Measurements from ENCODE around the gene TEKTIP1.
A peak's percentile ranks its signal among the peaks of the same experiment; 100 is the strongest.
"Not testable (repeated sequence)": the region's sequence is repeated elsewhere in the genome, so short reads cannot be mapped to it uniquely, and the experiment has no call there.

TEKTIP1 gene

DNA sequence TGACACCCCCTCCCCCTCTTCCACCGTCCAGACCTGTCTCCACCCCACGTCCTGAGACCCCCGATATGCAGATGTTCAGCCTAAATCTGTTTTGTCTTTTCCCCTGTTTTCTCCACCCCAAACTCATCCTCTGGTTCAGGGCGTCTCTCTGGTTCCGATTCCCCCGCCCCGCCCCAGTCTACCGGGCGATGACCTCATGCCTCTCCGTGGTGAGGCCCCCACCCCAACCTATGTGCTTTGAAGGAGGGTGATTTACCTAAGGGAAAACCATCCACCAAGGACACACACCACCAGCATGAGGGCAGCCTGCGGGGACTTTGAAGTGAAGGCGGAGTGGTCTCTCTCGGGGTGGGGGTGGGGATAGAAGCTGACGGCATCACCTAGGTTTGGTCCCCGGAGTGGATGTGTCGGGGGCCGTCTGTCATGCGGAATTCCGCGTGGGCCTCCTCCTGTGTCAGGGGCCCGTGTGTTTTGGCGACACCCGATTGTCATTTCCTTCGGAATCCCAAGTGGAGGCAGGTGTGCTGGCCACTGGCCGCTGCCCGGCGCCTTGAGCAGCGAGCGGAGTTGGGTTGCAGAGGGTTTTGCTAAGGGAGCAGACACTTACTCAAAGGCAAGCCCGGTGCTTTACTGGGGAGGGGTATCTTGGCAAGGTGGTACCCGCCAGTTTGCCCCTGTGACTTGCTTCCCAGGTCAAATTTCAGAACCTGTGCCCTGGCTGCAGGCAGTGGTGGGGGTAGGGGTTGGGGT, 31.4 kb upstream of the TEKTIP1 start:
- peak; percentile 58 for DNase-seq (ENCODE audit: low spot score)

DNA sequence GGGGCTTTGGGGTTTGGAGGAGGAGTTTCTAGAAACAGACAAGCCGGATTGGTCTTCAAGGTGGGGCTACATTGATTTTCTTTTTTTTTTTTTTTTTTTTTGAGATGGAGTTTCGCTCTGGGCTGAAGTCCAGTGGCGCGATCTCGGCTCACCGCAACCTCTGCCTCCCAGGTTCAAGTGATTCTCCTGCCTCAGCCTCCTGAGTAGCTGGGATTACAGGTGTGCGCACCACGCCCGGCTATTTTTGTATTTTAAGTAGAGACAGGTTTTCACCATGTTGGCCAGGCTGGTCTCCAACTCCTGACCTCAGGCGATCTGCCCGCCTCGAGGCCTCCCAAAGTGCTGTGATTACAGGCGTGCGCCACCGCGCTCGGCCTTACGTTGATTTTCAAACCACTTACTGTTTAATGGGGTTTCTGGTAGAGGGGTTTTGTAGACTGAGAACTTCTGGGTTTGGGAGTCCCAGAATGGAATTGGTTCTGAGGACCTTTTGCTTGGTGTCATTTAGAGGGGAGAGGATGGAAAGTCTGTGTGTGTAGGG, 30.8 kb upstream of the TEKTIP1 start:
- DNase-seq (ENCODE audit: low spot score) = not testable (repeated sequence)

DNA sequence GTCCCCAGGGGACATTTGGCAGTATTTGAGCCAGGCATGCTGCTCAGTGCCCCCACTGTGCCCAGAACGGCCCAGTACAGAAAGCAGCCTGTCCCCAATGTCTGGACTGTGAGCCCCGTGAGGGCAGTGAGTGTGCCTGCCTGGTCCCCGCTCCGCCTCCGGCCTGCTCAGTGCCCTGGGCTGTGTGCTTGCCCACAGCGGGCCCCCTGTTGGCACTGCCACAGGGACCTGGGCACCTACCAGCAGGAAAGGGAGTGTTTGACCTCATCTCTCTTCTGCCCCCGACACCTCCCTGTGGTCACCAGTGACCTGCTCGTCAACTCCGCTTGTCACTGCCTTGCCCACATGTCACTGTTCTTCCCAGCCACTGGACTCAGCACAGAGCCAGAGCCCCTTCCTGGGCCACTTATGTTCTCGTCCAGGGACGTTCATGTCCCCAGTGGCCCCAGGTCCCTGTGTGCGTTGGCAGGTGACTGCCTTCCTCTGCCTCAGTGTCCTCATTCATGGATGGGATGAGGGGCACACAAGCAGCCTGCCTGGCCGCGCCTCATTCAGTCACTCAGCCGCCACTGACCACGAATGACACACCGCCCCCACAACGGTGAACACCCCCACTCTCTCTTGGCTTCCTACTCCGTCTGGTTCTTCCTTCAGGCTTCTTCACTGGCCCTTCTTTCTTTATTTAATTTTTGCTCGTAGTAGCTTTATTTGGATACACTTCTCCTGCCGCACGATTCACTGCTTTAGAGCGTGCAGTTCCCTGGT, 30.0 kb upstream of the TEKTIP1 start:
- no peak for DNase-seq (ENCODE audit: low spot score)

DNA sequence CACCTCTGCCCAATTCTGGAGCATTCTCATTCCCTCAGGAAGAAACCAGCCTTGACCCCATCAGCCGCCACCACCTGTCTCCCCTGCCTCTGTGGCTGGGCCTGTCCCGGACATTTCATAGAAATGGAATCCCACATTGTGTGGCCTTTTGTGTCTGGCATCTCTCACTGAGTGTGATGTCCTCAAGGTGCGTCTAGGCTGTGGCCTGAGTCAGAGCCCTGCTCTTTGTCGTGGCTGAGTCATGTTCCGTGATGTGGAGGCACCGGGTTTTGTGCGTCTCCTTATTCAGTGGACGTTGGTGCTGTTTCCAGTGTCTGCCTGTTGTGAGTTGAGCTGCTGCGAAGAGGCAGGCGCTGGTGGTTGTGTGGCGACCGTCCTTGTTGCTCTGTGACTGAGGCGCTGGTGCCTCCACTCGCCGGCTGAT, 29.4 kb upstream of the TEKTIP1 start:
- peak; percentile 7 for DNase-seq (ENCODE audit: low spot score)

DNA sequence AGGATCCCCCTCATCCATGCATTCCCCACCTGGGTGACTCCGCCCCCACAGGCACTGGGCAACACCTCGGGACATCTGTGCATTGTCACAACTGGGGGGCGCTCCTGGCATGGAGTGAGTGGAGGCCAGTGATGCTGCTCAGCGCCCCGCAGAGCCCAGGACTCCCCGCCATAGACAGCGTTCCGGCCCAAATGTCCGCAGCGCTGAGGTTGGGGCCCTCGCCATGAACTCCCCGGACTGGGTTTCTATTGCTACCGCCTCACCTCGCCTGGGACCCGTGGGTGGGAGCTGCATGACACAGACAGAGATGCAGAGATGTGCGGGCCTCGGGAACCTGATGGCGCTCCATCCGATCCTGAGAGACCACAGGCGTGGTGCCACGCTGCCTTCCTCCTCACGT, 28.2 kb upstream of the TEKTIP1 start:
- DNase-seq (ENCODE audit: low spot score) = no peak

DNA sequence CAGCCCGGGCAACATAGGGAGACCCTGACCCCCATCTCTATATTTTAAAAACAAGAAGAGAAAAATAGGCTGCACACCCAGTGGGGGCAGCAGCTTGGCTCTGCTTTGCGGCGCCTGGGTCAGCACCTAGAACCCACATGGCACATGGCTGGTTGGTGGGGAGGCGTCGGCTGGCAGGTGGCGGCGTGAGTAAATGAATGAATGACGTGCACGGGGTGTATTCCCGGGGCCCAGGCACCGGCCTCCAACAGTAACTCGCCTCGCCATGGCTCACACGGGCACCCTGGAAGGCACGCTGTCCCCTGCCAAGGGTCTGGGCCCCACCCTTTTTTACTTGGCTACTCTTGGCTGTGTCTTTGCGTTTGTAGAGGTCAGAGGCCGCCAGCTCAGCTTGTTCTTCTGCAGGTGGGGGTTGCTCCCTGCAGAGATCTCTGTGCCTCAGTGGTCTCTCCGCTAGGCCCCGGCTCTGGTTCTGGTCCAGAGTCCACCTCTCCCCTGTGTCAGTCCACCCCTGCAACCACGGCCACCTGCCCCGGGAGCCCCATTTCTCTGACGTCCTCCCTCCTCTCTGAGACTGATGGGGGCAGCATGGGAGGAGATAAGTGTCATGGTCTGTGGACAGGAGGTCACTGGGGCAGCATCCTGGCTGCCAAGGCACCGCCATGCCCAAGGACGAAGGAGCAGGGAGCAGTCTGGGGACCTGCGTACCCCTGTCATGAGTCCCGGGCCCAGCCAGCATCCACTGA, 27.3 kb upstream of the TEKTIP1 start:
- no peak for DNase-seq (ENCODE audit: low spot score)

DNA sequence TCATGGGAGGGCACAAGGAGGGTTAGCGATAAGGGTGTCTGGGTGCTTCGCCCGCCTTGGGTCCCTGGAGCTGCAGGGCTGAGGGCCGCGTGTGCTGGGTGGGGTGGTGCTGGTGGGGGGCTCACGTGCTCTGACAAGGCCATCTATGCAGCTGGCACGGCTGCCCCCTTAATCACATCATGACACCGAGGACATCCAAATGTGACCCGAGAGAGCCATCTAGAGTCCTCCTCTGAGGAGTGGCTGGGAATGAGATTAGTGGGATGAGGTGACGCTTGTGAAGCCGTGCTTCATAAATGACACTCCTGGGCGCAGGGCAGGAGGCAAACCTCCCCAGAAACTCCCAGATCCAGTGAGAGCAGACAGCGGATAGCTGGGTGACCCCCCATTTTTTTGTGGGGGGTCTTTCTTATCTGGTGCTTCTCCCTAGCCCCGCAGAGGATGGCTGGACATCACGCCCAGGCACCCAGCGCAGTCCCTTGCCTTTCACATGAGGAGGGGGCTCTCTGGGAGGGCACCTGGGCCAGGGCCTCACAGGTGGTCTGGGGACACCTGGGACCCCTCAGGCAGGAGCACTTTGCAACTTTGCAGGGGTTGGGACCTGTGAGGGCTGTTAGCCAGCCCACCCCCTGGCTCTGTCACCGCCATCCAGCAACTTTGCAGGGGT, 26.3 kb upstream of the TEKTIP1 start:
- DNase-seq (ENCODE audit: low spot score) = no peak

DNA sequence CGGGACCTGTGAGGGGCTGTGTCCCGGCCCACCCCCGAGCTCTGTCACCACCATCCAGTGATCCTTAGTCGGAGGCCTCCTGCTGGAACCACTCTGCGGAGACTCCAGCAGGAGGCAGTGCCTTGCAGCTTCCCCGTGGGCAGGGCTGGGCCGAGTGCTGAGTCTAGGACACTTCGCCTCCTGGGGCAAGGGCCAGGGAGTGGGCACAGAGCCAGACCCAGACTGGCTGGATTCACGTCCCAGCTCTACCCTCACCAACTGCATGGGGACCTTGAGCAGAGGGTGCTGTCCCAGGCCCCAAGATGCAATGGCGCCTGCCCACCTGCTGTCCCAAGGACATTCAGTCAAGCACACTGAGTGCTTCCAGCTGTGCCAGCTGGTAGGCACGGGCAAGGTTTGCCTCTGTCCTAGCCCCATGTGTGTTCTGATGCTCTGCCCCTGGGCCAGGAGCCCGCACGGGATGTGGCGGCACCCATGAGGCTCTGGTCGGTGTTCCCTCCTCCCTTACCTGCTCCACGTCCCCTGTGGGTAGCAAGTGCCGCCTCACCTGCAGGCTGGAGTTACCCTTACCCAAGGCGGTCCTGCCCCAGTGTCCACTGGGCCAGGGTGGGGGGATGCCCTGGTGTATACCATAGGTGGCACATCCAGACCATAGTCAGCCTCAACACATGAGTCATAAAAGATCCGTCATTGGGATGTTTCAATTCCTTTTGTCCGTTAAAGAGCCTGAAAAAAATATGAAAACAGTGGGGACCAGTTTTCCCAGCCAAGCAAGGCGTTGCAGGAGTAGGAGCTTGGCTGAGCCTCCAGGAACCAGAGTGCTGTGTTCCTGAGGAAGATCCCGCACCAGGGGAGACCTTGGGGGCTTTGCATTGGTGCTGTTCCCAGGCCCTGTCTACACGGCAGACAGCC, 25.5 kb upstream of the TEKTIP1 start:
- DNase-seq (ENCODE audit: low spot score) = no peak

DNA sequence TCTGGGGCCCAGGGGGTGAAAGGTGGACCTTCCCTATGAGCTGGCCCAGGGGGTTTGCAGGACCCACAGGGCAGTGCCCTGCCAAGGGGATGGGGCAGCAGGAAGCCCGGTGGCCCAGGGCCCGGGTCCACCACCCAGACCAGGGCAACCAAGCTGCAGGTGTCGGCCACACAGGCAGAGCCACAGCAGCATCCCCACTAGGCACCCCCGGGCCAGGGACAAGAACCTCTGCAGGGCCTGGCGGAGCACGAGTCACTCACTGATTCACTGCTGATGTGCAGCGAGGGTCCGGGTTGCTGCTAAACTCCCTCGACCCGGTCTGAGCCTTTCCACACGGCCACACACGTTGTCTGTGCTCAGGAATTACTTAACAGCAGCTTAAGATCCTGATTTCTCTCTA, 24.0 kb upstream of the TEKTIP1 start:
- no peak for DNase-seq (ENCODE audit: low spot score)

DNA sequence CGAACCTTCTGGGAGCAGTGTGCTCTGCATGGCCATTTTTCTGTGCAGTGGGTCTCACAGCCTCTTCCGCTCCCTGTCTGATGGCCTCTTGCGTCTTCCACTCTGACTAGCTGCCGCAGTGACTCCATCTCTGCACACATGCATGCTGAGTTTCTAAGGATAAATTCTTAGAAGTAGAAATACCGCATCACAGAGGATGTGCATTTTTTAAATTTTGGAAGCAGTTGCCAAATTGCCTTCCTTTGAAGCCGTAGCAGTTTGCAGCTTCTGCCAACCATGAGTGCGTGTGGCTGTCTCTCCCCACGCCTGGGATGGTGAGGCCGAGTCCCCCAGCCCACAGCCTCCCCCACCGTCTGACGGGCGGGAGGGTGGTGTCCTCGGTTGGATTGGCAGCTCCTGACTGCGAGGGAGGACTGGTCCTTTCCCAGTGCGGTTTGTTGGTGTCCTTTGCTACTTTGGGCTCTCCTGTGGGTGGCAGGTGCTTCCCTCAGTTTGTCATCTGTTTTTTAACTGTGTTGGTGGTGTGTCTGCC, 23.0 kb upstream of the TEKTIP1 start:
- DNase-seq (ENCODE audit: low spot score) = no peak

DNA sequence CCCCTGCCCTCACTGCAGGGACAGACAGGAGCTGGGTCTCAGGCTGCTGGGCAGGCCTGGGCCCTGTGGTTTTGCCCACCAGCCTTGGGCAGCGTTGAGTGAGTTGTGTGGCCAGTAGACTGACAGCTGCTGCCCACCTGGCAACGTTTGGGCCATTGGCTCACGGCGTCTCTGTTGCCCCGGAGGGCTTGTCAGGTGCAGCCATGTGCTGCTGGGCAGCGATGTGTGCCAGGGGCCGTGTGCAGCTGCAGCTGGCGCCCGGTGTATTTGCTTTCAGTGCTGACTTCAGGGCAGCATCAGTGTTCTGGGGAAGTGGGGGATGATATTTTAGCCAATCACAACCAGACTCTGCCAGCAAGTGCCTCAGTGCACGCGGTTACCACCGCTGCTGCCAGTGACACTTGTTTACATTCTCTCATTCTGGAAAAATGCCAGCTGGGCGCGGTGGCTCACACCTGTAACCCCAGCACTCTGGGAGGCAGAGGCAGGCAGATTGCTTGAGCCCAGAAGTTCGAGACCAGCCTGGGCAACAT, 22.2 kb upstream of the TEKTIP1 start:
- DNase-seq (ENCODE audit: low spot score) = peak; percentile 65

DNA sequence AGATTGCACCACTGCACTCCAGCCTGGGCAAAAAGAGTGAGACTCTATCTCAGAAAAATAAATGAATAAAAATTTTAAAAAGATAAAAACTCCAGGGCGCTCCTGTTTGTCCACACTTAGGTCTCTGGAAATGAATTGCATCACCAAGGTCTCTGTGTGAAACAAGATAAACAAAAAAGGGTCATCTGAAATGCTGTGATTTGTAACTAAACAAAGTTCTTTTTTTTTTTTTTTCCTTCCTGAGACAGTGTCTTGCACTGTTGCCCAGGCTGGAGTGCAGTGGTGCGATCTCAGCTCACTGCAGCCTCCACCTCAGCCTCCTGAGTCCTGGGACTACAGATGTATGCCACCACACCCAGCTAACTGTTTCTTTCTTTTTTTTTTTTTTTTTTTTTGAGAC, 21.3 kb upstream of the TEKTIP1 start:
- no peak for DNase-seq (ENCODE audit: low spot score)

DNA sequence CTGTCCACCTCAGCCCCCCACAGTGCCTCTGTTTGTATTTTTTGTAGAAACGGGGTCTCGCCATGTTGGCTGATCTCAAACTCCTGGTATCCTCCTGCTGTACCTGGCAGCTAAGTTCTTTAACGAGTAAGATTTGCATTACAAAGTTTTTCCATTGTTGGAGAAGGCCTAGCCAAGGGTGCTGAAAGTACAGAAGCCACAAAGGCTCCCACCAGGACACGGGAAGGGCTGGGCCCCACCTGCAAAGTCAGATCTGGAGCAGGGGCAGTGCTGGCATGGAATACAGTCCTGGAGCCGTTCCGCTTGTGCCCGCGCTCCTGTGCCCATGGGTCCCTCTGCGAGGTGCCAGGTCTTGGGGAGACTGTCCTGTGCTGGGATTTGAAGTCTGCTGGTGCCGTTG, 20.7 kb upstream of the TEKTIP1 start:
- no peak for DNase-seq (ENCODE audit: low spot score)

DNA sequence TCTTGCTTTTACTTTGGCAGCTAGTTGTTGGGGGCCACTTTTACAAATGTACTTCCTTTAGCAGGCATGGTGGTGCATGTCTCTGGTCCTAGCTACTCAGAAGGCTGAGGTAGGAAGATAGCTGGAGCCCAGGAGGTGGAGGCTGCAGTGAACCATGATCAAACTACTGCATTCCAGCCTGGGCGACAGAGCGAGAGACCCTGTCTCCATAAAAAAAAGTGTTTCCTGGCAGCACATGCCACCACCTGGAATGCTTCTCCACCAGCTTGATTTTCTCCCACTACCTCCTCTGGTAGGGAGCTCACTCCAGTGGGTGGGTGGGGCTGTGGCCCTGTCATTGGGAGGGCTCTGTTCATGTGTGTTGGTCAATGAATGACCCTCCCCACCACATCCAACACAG, 20.3 kb upstream of the TEKTIP1 start:
- DNase-seq (ENCODE audit: low spot score) = no peak

DNA sequence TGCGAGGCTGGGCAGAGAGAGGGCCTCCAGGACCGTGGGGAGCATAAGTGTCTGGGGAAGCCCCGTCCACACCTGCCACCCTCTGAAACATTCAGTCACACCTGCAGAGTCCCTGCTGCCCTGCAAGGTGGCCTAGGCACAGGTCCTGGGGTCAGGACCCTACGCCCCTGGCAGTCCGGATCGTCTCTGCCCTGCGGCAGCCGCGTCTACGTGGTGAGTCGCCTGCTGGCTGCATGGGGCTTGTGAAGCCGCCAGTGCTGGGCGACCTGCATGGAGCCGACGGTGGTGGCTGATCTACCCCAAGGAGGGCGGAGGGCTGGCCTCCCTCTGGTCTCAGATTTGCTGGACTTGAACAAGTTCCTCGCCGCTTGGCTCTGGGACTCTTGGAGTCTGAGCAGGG, 19.8 kb upstream of the TEKTIP1 start:
- DNase-seq (ENCODE audit: low spot score) = no peak

DNA sequence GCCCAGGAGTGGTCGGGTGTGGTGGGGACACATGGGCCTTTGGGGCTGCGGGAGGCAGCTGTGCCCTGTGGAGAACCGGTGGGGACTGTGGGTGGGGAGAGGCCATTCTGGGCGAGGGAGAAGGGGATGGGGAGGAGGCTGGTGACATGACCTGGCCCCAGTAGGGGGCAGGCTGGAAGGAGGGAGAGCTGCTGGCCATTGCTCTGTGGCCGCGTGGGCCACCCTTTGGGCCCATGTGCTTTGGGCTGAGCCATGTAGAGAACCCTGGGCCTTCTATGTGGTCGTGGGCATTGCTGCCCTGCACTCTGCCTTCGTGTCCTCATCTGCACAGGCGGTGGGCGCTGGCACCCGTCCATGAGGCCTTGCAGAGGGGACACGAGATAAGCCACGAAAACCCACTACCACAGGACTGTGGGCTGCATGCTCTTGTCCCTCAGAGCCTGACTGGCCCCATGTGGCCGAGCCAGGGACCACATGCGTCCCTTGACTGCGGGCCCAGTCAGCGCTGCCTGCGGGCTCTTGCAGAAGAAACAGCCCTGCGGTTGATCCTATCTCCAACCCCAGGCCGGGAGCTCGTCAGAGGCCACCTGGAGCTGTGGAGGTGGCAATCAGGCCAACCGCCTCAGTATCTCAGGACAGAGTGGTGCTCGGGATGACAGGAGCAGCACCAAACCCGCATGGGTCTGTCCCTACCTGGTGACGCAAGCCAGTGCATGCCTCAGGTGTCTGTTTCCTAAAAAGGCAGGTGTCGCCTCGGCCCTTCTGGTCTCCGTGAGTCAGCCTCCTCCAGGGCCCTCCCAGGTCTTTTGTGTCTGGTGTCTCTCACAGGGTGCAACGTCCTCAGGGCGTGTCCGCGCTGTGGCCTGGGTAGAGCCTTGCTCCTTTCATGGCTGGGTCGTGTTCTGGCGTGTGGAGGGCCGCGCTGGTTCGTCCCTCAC, 18.5 kb upstream of the TEKTIP1 start:
- no peak for DNase-seq (ENCODE audit: low spot score)

DNA sequence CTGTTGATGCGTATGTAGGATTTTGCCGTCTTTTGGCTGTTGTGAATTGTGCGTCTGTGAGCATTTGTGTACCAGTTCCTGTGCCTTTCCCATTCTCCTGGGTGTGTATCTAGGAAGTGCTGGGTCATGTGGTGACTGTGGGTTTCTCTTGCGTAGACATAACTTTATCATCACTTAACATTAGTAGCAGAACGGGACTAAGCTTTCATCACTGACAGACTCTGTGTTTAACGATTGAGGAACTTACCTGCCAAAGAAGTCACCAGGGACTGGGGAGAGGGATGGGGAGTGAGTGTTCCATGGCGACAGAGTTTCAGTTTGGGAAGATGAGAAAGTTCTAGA, 17.9 kb upstream of the TEKTIP1 start:
- DNase-seq (ENCODE audit: low spot score) = no peak

DNA sequence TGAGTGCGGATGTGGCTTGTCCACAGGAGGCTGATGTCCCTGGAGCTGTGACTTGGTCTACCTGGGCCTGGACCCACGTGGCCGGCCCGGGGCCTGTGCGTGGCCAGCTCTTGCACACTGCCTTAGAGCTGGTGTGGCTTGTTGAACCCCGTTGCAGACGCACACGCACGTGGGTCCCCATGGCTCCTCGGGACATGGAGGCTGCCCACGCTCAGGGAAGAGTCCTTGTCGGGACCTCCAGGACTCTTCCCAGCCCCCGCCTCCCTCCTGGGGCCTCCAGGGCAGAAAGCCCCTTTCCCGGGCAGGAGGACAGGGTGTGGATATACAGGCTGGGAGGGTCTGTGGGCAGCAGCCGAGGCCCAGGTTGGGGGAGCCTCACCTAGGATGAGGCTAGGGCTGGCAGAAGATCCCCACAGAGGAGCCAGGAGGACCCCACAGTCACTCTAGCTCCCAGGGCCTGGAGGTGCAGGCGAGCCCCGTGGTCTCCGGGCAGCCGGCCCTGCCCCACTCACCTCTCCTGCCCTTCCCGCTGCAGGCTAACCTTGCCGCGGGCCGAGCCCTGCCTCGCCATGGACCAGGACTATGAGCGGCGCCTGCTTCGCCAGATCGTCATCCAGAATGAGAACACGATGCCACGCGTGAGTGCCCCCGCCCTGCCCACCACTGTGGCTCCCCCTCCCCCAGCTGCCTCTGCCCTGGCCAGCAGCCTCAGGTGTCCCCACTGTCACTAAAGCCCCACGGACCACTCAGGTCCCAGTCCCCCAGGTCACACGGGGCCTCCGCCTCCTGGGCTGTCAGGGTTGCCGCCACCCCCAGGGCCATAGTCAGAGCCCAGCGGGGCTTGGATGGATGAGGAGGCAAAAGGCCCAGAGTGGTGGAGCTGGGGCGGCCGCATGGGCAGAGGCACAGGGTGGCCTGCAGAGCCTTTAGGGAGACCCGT, 16.3 kb upstream of the TEKTIP1 start:
- DNase-seq (ENCODE audit: low spot score) = no peak

All from CD4-positive, alpha-beta T cell treated with Interleukin-2 at 100 ng/mL for 4 hours (primary cell).